HG03432 (cell line): ENCODE data around the gene ACER3.
"Not testable (repeated sequence)": the region's sequence is repeated elsewhere in the genome, so short reads cannot be mapped to it uniquely, and the experiment has no call there.

Source experiments
- ATAC-seq: cut with Tn5 transposase; IDR thresholded peaks from one replicate; pipeline ENCODE4 v1.9.1; 2021; ENCODE audit warnings: mild to moderate bottlenecking, moderate library complexity; ENCODE audit not compliant: unreplicated experiment

Gene ACER3

GRCh38 chr11:77055913-77056312 lies 195.2 kb downstream of the ACER3 start:
- ATAC-seq = no peak

GRCh38 chr11:77056814-77057402 lies 196.2 kb downstream of the ACER3 start:
- ATAC-seq = no peak

GRCh38 chr11:77057938-77058474 lies 197.3 kb downstream of the ACER3 start:
- ATAC-seq = no peak

GRCh38 chr11:77058900-77059299 lies 198.2 kb downstream of the ACER3 start:
- no peak for ATAC-seq

- ATAC-seq = no peak
Observed at GRCh38 chr11:77059806-77060205, 199.1 kb downstream of the ACER3 start.

GRCh38 chr11:77060234-77060633 lies 199.5 kb downstream of the ACER3 start:
- ATAC-seq = no peak

GRCh38 chr11:77061258-77061657 lies 200.5 kb downstream of the ACER3 start:
- not testable (repeated sequence) for ATAC-seq

GRCh38 chr11:77062924-77063323 lies 202.2 kb downstream of the ACER3 start:
- ATAC-seq = no peak

- ATAC-seq = no peak
Observed at GRCh38 chr11:77063407-77063806, 202.7 kb downstream of the ACER3 start.

GRCh38 chr11:77063861-77064260 lies 203.1 kb downstream of the ACER3 start:
- no peak for ATAC-seq

- no peak for ATAC-seq
Observed at GRCh38 chr11:77064648-77065217, 204.0 kb downstream of the ACER3 start.

GRCh38 chr11:77065878-77066228 lies 205.1 kb downstream of the ACER3 start:
- peak; percentile 7 for ATAC-seq

GRCh38 chr11:77066229-77067042 lies 205.7 kb downstream of the ACER3 start, which contains the start of gene CAPN5:
Gene CAPN5, plus strand, starts transcription at chr11:77066971. Its CDS starts 17,916 bp downstream, at chr11:77084887.
- peak; percentile 89 for ATAC-seq

- no peak for ATAC-seq
Observed at GRCh38 chr11:77067861-77068443, 207.2 kb downstream of the ACER3 start.

- no peak for ATAC-seq
Observed at GRCh38 chr11:77068457-77069335, 208.0 kb downstream of the ACER3 start.

- no peak for ATAC-seq
Observed at GRCh38 chr11:77069336-77069968, 208.7 kb downstream of the ACER3 start.

- ATAC-seq = no peak
Observed at GRCh38 chr11:77069969-77070582, 209.4 kb downstream of the ACER3 start.

- no peak for ATAC-seq
Observed at GRCh38 chr11:77071077-77071476, 210.4 kb downstream of the ACER3 start.
